Smooth muscle cell of the brain vasculature (primary cell): ENCODE results near the gene NPL.

Experiments
- DNase-seq: peaks from one replicate; pipeline ENCODE4 v3.0.0-alpha.2; 2012; ENCODE audit warnings: low read depth, low spot score

Gene NPL

GRCh38 chr1:182816863-182817262, 27.3 kb downstream of the NPL start:
- no peak for DNase-seq

- no peak for DNase-seq
Observed at GRCh38 chr1:182817802-182818201, 28.2 kb downstream of the NPL start.

GRCh38 chr1:182823220-182823619, 33.6 kb downstream of the NPL start:
- no peak for DNase-seq

GRCh38 chr1:182826892-182827291, 37.3 kb downstream of the NPL start:
- DNase-seq: no peak

- no peak for DNase-seq
Observed at GRCh38 chr1:182829285-182829932, 39.8 kb downstream of the NPL start.

- no peak for DNase-seq
Observed at GRCh38 chr1:182833271-182833670, 43.7 kb downstream of the NPL start.

GRCh38 chr1:182834326-182834725, 44.8 kb downstream of the NPL start:
- DNase-seq: no peak

GRCh38 chr1:182835806-182836205, 46.2 kb downstream of the NPL start:
- no peak for DNase-seq

- peak; percentile 62 for DNase-seq
Observed at GRCh38 chr1:182839209-182840066, 49.9 kb downstream of the NPL start, which contains the start of gene DHX9. TSS of gene DHX9 (plus strand) at chr1:182839347. CDS start at chr1:182842567, 3,220 bp downstream.

GRCh38 chr1:182841368-182841988, 51.9 kb downstream of the NPL start:
- DNase-seq: no peak

- DNase-seq: no peak
Observed at GRCh38 chr1:182842265-182842664, 52.7 kb downstream of the NPL start.

GRCh38 chr1:182845379-182845778, 55.8 kb downstream of the NPL start:
- no peak for DNase-seq

- no peak for DNase-seq
Observed at GRCh38 chr1:182845894-182846293, 56.3 kb downstream of the NPL start.

GRCh38 chr1:182847105-182847504, 57.5 kb downstream of the NPL start:
- DNase-seq: no peak

GRCh38 chr1:182848736-182849135, 59.2 kb downstream of the NPL start:
- no peak for DNase-seq

GRCh38 chr1:182850319-182850718, 60.7 kb downstream of the NPL start:
- DNase-seq: no peak

- no peak for DNase-seq
Observed at GRCh38 chr1:182851825-182852224, 62.3 kb downstream of the NPL start.

GRCh38 chr1:182855911-182856310, 66.3 kb downstream of the NPL start:
- no peak for DNase-seq

- no peak for DNase-seq
Observed at GRCh38 chr1:182857212-182857611, 67.6 kb downstream of the NPL start.

GRCh38 chr1:182860658-182861057, 71.1 kb downstream of the NPL start:
- no peak for DNase-seq

GRCh38 chr1:182861994-182862393, 72.4 kb downstream of the NPL start:
- no peak for DNase-seq

- no peak for DNase-seq
Observed at GRCh38 chr1:182862827-182863226, 73.3 kb downstream of the NPL start.

- DNase-seq: no peak
Observed at GRCh38 chr1:182863940-182864339, 74.4 kb downstream of the NPL start.
